Retinal pigment epithelial cell (primary cell): ENCODE results near the gene PLEKHA4.

Source experiments
- DNase-seq: peaks from one replicate; pipeline ENCODE4 v3.0.0-alpha.2; 2010; ENCODE audit warnings: low read depth
- H3K4me3 ChIP-seq: 2 replicates; pipeline ENCODE4 v1.5.1; 2011; ENCODE audit warnings: mild to moderate bottlenecking, low read length, control low read depth, moderate library complexity
- TF ChIP-seq, protein P1 (sequence below): conservative IDR thresholded peaks from 2 replicates; pipeline ENCODE4 v1.5.1; 2011; ENCODE audit warnings: low read depth, low read length, control low read depth, inconsistent platforms

PLEKHA4 gene

DNA sequence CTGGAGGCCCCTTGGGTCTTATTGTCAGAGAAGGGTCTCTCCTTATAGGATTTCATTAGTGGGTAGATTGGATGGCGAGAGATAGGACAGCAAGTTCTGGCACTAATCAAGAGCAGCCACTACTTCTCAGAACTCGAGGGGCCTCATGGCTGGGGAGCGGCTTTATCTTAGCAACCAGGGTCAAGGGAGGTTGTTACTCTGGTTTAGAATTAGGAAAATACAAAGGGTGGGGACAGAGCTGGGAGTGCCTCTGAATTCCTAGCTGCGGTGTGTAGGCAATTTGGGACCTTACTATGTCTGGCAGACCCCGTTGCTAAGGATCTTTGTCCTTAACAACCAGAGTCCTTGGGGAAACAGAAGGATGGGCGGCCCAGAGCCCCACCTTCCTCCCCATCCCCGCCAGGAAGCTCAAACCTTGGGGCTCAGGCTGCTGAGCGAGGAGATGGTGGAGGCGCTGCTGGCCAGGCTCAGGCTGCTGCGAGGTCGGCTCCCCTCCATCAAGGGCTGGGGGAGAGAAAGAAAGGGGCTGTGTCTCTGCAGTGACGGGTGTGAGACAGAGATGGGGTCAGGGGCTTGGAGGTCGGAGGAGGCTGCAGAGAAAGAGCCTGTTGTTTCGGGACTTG lies 1.2 kb downstream of the PLEKHA4 start:
- TF ChIP-seq, protein P1, sequence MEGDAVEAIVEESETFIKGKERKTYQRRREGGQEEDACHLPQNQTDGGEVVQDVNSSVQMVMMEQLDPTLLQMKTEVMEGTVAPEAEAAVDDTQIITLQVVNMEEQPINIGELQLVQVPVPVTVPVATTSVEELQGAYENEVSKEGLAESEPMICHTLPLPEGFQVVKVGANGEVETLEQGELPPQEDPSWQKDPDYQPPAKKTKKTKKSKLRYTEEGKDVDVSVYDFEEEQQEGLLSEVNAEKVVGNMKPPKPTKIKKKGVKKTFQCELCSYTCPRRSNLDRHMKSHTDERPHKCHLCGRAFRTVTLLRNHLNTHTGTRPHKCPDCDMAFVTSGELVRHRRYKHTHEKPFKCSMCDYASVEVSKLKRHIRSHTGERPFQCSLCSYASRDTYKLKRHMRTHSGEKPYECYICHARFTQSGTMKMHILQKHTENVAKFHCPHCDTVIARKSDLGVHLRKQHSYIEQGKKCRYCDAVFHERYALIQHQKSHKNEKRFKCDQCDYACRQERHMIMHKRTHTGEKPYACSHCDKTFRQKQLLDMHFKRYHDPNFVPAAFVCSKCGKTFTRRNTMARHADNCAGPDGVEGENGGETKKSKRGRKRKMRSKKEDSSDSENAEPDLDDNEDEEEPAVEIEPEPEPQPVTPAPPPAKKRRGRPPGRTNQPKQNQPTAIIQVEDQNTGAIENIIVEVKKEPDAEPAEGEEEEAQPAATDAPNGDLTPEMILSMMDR: no peak
- no peak for DNase-seq
- H3K4me3 ChIP-seq: peak overlapping the region; percentile 40

DNA sequence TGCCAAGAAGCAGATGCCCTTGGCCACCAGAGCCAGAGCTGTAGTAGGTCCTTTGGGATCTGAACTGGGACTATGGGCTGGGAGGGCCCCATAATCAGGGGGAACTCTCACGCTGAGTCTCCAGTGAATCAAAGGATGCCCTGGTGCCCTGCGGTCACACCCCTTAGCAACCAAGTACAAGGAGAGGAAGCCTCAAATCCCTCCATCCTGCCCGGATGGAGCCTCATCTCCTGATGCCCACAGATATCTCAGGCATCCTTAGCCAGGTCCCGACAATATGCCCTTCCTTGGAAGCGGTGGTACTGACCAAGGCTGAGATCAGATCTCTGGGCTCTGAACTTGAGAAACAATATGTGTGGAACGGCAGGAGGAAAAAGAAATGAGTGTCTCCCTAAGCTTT lies 1.7 kb downstream of the PLEKHA4 start:
- no peak overlapping the region for H3K4me3 ChIP-seq
- no peak for DNase-seq
- TF ChIP-seq, protein P1: no peak

DNA sequence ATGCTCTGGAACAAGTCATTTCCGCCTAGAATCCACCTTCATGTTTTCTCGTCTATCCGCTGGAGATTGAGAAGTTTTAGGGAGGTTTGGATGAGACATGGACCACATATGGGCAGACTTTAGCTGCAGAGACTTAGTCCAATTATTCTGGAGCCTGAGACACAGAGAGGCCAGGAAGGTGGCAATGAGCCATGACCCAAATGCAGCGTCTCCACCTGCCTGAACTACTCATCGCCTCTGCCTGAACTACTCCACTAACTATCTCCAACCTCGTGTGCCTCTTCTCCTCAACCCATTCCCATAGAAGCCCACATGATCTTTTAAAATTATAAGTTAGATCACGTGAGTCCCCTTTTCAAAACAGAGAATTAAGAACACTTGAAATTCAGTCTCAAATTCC lies 5.6 kb downstream of the PLEKHA4 start:
- no peak overlapping the region for H3K4me3 ChIP-seq
- no peak for DNase-seq
- TF ChIP-seq, protein P1: no peak

DNA sequence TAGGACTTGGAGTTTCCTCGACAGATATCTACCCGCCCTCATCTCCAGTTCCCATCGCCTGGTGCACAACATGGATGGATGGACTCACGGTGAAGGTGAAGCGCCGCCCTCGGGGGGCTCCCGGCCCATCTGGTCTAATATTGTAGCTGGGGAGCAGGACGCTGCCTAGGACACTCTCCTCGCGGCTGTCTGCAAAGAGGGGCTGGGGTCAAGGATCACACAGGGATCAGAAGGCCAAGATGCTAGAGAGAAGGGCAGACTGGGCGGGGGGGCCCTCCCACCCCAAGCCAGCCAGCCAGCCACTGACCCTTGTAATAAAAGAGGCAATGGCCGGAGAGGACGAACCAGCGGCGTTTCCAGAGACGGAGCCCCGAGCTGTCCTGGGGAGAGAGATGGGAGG lies 7.1 kb downstream of the PLEKHA4 start:
- no peak for DNase-seq
- no peak overlapping the region for H3K4me3 ChIP-seq
- TF ChIP-seq, protein P1: no peak

DNA sequence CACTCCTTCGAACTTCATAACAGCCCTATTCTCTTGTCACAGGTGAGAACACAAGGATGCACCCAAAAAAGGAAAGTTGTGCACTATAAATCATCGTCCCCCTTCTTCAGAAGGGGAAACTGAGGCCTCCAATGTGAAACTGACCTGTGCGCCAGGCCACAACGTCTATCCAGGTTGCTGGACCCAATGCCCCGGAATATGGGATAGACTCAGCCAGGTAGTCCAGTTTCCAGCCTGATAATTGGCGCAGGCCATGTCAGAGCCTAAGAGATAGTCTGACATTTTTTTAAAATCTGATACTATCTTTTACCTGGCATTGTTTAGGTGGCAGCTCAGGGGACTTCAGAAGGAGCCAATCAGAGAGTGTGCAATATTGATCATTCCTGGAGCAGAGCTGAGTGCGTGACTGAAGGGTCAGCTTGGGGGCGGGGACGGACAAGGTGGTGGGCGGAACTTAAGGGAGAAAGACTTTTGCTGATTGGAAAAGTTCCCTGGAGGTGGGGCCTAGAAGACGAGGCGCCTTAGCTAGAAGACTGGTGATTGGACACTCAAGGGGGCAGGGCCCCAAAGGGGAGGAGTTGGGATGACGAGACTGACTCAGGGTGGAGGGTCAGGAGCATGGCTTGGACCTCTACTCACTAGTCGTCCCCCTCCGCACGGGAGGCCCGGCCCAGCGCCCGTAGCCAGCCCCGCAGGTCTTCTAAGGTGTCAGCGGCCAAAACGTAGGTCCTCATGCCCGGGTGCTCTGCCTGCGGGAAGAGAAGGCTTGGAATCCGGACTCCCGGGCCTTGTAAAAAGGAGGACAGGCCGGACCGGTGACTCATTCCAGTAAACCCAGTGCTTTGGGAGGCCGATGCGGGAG lies 8.5 kb downstream of the PLEKHA4 start:
- H3K4me3 ChIP-seq: no peak overlapping the region
- DNase-seq: no peak
- TF ChIP-seq, protein P1: no peak

DNA sequence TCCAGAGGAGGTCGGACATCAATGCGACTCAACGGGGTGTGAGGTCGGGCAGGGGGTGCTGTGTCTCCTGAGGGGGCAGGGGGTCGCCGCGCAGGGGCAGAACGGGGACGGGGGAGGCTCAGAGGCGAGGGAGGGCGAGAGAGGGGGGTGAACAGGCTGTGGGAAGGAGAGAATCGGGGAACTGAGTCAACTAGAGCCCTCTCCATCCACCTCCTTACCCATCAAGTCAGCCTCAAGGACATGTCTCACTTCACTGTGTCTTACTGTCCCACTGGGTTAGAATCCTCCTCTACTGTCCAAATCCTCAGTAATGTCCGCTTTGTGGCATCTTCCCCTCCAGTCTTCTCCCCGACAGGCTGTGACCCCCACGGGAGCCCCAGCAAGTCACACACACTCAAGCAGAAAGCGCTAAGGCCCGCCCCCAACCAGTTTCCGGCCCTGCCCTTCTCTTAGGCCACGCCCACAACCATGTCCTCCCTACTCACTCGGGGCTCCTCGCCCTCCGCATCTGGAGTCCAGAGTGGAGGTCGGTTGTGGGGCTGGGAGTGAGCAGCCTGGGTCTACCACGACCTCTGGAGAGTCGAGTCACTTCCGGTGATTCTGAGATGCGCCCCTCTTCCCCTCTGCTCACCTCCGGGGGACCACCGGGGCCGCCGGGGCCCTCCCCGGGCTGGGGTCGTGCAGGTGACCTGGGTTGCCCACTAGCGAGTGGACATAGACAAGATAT lies 9.3 kb downstream of the PLEKHA4 start:
- TF ChIP-seq, protein P1: no peak
- DNase-seq: no peak
- H3K4me3 ChIP-seq: no peak overlapping the region

DNA sequence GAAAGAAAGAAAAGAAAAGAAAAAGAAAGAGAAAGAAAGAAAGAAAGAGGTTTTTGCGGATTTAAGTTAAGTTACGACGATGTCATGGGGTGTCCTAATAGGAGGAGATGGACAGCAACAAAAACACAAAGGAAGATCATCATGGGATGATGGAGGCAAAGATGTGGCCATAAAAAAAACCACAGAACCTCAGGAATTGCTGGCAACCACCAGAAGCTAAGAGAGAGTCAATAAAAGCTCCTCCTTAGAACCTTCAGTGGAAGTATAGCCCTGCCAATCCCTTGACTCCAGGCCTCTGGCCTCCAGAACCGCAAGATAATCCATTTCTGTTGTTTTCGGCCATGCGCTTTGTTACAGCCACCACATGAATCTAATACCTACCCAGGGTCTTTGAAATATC lies 11.5 kb downstream of the PLEKHA4 start:
- no peak overlapping the region for H3K4me3 ChIP-seq
- DNase-seq: no peak
- TF ChIP-seq, protein P1: no peak
